AG04449 (cell line): ENCODE measurements around the gene ANTXRL.
A peak's percentile ranks its signal among the peaks of the same experiment; 100 is the strongest.
"Not testable (repeated sequence)": the region's sequence is repeated elsewhere in the genome, so short reads cannot be mapped to it uniquely, and the experiment has no call there.

ENCODE experiments used
- CTCF ChIA-PET: fragments of 350-600 bp; formaldehyde crosslinking; extraction: SDS; loops from one replicate; lab custom pipeline; 2021; ENCODE audit warnings: antibody characterized with exemption; lab: Yijun Ruan, JAX
- POLR2A ChIA-PET: fragments of 400-600, 350-600 bp; formaldehyde crosslinking; extraction: SDS; loops from one replicate; lab custom pipeline; 2020; ENCODE audit warnings: antibody characterized with exemption, inconsistent platforms; lab: Yijun Ruan, JAX
- DNase-seq: peaks from one replicate; pipeline ENCODE4 v3.0.0-alpha.2; 2010; ENCODE audit warnings: low read depth, low spot score
- H3K4me3 ChIP-seq: 2 replicates; pipeline ENCODE4 v1.5.1; 2011; ENCODE audit warnings: low read depth, mild to moderate bottlenecking, control low read depth, low read length
- TF ChIP-seq, protein P1 (sequence below): IDR thresholded peaks from one replicate; pipeline ENCODE4 v1.5.1; 2011; ENCODE audit warnings: mild to moderate bottlenecking, moderate library complexity, low read length, control low read depth, inconsistent platforms; ENCODE audit not compliant: insufficient read depth; ENCODE audit errors: missing control alignments

ANTXRL gene

DNA sequence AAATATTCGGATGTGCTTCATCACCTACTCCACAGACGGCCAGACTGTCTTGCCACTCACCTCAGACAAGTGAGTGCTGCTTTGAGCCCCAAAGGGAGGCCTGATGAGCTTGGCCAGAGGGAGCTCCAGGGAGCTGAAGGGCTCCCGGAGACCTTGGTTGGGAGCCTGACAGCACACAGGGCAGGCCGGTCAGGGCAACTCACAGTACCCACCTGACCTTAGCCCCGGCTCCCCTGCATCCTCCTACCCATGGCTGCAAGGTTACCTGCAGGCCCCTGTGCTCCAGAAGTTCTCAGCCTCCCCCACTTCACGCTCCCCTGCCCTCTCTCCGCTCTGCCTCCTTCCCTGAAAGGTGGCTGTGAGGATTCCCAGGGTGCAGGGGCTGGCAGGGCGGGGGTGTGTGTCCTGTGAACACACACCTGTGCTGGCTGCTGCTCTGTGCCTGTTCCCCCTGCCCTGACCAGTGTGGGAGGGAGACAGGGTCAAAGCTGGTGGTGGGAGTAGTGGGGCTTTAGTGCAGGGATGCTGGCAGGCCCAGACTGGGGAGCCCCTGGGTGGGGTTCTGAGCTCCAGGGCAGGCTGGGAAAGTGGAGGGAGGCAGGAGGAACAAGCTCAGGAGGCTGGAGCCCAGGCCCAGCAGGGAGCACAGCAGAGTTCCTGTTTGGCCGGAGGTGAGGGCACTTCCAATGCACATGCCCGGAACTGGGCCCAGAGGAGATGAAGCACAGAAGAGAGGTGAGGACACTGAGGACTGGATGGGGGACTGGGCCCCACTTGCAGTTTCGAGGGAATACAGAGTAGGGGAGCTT, 7.2 kb downstream of the ANTXRL start:
- CTCF ChIA-PET: no interaction called here
- no peak for DNase-seq
- POLR2A ChIA-PET: no interaction called here
- no peak overlapping the region for H3K4me3 ChIP-seq
- TF ChIP-seq, protein P1, sequence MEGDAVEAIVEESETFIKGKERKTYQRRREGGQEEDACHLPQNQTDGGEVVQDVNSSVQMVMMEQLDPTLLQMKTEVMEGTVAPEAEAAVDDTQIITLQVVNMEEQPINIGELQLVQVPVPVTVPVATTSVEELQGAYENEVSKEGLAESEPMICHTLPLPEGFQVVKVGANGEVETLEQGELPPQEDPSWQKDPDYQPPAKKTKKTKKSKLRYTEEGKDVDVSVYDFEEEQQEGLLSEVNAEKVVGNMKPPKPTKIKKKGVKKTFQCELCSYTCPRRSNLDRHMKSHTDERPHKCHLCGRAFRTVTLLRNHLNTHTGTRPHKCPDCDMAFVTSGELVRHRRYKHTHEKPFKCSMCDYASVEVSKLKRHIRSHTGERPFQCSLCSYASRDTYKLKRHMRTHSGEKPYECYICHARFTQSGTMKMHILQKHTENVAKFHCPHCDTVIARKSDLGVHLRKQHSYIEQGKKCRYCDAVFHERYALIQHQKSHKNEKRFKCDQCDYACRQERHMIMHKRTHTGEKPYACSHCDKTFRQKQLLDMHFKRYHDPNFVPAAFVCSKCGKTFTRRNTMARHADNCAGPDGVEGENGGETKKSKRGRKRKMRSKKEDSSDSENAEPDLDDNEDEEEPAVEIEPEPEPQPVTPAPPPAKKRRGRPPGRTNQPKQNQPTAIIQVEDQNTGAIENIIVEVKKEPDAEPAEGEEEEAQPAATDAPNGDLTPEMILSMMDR: peak; percentile 25

DNA sequence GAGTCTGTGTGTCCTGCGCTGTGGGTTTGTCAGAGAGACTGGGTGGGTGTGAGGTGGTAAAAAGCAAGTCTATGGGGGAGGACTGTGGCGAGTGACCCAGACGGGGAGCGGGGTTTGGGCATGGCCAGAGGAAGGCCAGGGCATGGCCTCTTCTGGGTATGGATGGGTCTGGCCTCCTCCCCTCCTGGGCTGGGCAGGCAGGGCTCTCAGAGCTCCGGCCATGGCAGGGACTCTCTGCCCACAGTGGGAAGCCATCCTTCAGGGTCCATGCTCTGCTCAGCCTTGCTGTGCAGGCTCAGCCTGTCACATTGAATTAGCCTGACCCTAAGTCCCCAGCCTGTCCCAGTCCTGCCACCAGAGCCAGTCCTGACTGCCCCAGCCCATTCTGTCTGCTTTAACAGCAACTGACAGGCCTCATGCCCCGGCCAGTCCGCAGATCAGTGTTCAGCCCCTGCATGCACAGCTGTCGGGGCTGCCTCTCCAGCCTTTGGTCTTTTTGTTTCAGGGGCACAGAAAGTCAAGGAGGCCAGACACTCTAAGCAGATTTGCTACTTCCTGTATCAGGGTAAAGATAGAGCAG, 7.9 kb downstream of the ANTXRL start:
- ChIA-PET CTCF (no interaction called here), POLR2A (no interaction called here)
- no peak for DNase-seq
- H3K4me3 ChIP-seq: no peak overlapping the region
- TF ChIP-seq, protein P1: no peak

DNA sequence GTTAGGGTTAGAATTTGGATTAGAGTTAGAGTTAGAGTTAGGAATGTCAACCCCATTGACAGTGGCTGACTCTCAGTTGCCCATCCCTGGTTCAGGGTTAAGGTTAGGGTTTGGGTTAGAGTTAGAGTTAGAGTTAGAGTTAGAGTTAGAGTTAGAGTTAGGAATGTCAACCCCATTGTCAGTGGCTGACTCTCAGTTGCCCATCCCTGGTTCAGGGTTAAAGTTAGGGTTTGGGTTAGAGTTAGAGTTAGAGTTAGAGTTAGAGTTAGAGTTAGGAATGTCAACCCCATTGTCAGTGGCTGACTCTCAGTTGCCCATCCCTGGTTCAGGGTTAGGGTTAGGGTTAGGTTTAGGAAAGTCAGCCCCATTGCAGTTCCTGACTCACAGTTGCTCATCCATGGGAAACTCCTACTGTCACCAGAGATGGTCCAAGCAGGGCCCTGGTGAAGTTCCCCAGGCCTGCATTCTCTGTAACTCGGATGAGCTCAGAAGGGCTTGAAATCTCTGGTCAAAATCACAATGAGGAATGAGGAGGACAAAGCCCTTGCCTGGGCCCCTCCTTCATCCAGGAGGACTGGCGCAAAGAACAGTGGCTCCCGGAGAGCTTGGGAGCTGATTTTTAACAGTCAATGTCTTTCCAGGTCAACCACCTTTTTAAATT, 8.7 kb downstream of the ANTXRL start:
- DNase-seq, CTCF ChIA-PET, H3K4me3 ChIP-seq, POLR2A ChIA-PET: not testable (repeated sequence)

DNA sequence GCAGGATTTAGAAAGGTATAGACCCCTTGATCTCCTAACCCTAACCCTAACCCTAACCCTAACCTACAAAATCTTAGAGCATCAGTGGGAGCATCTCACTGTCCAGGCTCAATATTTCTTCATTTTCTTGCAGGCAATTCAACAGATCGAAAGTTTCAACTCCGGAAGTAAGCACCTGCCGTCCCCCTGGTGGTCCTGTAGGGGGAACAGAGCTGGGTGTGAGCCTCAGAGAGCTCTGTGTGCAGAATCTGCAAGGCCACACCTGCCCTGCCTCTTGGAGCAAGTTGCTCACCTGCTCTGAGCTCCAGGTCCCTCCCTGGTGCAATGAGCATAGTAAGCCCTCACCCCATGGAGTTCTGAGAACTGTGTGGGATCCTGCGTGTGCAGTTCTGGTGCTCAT, 9.3 kb downstream of the ANTXRL start:
- DNase-seq, H3K4me3 ChIP-seq, POLR2A ChIA-PET, CTCF ChIA-PET: not testable (repeated sequence)

DNA sequence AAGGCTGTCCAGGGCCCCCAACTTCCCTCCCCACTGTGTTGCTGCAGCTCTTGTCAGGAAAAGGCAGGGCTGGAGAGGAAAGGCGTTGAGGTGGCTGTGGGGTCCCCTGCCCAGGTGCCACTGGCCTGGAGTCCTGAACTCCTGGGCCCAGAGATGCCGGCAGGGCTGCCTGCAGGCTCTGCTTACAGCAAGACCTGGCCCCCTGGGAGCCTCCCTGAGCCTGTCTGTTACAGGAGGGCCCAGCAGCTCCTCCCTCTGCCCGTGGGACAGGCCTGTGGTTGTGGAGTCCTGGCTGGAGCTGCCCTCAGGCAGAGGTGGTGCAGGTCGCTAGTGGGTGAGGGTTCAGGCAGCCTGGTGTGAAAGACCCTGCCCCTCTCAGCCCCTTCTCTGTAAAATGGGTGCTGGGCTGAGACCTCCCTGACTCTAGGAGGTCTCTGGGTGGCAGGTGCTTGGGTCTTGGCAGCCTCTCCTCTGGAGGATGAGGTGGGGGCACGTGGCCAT, 9.9 kb downstream of the ANTXRL start:
- POLR2A ChIA-PET: no interaction called here
- TF ChIP-seq, protein P1: no peak
- no peak overlapping the region for H3K4me3 ChIP-seq
- no peak for DNase-seq
- CTCF ChIA-PET: no interaction called here

DNA sequence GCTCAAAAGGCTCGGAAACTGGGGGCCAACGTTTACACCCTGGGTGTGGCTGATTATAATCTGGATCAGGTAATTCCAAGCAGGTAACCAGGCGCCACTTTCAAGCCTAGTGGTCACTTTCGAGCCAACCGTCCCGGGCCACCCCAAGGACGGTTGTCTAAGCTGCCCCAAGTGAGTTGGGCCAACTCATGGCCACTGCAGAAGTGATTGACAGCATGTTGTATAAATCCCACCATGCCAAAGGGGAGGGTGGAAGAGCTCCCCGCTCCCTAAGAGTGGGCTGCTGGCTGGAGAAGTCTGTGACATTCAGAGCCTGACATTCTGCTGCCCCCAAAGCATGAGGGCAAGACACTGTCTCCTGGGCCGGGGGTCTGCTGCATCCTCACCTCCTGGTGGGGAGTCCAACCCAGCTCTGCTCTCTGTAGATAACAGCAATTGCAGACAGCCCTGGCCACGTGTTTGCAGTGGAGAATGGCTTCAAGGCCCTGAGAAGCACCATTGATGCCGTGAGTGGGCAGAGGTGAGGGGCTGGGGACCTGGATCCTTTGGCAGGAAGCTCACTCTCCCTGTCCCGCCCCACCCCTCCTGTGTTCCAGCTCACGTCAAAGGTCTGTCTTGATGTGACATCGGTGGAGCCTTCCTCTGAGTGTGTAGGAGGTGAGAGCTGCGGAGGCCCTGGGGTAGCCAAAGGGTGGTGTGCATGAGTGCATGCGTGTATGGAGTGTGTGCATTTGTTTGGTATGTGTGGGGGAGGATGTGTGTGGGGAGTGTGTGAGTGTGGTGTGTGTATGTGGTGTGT, 10.8 kb downstream of the ANTXRL start:
- TF ChIP-seq, protein P1: no peak
- no peak for DNase-seq
- no peak overlapping the region for H3K4me3 ChIP-seq
- ChIA-PET CTCF (no interaction called here), POLR2A (no interaction called here)
